Measurements from ENCODE around the gene FILIP1.

GRCh38 chr6:75428204-75428603, 65.4 kb downstream of the FILIP1 start:
- TF ChIP-seq POLR2A (IDR thresholded peaks at IDR 0.05; ENCODE audit: extremely low read depth, insufficient read length) = no peak
- TF ChIP-seq CTCF (IDR thresholded peaks at IDR 0.05; ENCODE audit: low read depth, low read length) = no peak
- no peak for TF ChIP-seq MAX (IDR thresholded peaks at IDR 0.05; ENCODE audit: low read depth, low read length)
